ENCODE data around the gene MEI4.
"Not testable (repeated sequence)": the region's sequence is repeated elsewhere in the genome, so short reads cannot be mapped to it uniquely, and the experiment has no call there.

Gene MEI4

DNA sequence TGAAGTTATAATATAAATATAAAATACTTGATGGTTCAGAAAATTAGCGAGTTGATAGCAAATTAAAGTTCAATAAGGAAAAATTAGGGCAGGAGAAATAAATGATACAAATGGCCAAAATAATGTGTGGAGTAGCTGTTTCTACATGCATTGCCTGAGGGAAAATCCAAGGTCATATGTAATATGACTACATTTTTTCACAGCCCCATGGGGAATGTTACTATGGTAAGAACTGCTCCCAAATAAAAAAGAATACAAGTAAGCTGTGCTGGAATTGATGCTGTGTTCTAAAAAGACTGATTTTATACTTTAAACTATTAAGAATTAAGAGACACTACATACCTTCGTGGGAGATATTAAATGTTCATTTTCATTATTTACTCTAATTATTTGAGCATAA, 34.1 kb downstream of the MEI4 start:
- DNase-seq, result no peak

DNA sequence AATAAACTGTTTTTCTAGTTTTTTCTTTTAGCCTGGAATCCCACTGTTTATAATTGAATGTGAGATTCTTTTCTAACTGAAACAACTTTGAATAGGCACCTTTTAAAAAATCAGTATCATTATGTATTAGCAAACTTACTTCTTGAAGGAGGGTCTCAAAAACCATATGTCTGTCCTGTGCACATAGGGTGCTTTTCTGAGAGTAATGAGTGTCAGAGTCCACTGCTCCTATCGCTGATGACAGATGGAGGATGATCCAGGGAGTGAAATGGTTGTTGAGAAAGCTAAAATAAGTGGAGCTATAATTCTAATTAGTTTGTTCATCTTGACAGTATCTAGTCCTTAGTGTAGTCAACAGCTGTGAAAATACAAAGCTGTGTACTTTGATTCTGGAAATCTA, 35.8 kb downstream of the MEI4 start:
- no peak for DNase-seq

DNA sequence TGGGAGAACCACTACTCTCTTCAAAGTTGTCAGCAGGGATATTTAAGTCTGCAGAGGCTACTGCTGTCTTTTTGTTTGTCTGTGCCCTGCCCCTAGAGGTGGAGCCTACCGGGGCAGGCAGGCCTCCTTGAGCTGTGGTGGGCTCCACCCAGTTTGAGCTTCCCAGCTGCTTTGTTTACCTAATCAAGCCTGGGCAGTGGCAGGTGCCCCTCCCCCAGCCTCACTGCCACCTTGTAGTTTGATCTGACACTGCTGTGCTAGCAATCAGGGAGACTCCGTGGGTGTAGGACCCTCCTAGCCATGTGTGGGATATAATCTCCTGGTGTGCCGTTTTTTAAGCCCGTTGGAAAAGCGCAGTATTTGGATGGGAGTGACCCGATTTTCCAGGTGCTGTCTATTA, 47.3 kb downstream of the MEI4 start:
- not testable (repeated sequence) for DNase-seq

DNA sequence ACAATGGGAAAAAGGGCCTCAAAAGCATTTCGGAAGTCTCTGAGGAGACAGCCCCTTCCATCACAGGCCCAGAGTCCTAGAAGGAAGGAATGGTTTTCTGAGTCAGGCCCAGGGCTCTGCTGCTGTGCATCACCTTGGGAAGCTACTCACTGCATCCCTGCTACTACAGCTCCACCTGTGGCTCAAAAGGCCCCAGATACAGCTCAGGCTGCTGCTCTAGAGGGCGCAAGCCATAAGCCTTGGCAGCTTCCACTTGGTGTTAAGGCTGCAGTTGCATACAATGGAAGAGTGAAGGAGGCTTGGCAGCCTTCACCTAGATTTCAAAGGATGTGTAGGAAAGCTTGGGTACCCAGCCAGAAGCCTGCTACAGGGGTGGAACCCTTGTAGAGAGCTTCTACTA, 54.8 kb downstream of the MEI4 start:
- no peak for DNase-seq

DNA sequence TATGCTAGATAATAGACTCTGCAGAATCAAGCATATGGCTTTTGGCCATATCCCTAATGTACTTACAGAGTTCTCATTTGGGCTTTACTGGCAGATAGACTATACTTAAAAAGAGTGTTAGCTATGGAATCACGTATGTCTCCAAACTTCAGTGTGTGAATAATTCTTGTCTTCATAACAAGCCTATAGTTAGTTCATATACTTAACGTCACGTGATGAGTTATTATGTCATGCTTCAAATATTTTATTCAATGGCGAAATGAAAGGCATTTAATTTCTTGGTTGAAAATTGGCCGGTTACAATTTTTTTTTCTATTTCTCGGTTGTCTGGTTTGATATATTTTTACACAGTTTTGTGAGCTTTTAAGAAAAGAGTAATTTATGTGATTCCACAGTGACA, 62.7 kb downstream of the MEI4 start:
- no peak for DNase-seq

DNA sequence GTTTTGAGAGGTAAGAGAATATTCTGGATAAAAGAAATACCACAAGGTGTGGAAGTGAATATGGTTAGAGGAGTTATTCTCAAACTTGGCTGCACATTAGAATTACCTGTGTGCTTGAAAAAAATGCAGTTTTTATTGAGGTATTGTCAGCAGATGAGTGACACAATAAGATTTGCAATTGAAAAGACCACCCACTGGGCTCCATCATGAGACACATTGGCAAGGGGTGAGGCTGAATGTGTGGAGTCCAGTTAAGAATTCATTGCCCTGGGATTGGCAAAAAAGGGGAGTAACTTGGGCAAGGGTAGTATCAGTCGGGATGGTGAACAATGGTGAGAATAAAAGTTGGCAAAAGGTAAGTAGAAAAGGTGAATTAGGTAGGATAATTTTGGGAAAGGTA, 63.5 kb downstream of the MEI4 start:
- no peak for DNase-seq

DNA sequence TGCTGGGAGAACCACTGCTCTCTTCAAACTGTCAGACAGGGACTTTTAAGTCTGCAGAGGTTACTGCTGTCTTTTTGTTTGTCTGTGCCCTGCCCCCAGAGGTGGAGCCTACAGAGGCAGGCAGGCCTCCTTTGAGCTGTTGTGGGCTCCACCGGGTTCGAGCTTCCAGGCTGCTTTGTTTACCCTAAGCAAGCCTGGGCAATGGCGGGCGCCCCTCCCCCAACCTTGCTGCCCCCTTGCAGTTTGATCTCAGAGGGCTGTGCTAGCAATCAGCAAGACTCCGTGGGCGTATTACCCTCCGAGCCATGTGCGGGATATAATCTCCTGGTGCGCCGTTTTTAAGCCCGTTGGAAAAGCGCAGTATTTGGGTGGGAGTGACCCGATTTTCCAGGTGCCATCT, 83.2 kb downstream of the MEI4 start:
- DNase-seq, result not testable (repeated sequence)

DNA sequence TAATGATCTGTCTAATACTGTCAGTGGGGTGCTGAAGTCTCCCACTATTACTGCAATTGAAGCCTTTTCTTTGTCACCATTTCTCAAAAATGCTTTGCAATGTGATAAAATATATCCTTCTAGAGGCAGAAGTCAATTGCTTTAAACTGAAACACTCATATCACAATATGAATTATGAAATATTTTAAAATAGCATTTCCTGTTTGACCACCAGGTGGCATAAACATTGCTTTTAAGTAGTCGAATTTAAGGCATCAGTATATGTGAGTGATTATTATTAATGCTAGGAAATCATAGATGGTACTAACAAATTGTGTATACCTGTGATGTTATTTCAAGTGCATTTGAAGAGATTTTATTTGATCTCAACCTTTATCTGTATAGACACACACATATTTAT, 87.5 kb downstream of the MEI4 start:
- DNase-seq, result no peak

DNA sequence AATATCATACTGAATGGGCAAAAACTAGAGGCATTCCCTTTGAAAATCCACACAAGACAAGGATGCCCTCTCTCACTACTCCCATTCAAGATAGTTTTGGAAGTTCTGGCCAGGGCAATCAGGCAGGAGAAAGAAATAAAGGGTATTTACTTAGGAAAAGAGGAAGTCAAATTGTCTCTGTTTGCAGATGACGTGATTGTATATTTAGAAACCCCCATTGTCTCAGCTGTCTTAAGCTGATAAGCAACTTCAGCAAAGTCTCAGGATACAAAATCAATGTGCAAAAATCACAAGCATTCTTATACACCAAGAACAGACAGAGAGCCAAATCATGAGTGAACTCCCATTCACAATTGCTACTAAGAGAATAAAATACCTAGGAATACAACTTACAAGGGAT, 99.3 kb downstream of the MEI4 start:
- DNase-seq, result not testable (repeated sequence)

DNA sequence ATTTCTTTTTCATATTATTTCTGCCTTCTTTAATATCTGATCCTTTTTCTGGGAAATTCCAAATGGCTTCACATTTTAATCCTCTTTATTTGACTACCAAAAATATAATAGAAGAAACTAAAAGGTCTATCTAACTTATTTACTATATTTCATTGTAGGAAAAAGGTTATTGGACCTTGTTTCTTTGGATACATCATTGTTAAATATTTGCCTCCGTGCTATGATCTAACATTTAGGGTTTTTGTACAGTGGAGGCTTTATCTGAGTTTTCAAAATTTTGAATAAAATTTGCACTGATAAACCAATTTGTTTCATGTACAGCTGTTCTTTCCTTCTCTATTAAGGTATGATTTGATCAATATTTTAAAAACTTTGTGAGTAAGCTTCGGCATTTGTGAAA, 109.5 kb downstream of the MEI4 start:
- DNase-seq, result no peak

DNA sequence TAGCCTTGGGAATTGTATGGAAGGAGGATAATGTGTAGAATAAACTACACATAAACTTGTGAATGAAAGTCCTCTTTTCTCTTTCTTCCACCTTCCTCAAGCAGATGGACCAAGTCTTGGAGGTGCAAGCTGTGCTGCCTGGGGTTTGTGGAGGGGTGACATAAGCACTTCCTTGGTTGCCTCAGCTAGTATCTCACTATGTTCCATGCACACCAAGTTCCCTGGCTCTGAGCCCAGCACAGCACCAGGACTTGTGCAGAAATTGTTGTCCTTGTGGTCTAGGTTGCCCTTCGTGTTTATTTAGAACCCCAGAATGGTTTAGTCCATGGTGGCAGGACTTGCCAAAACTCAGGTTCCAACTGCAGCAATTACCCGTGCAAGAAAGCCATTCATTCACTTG, 110.3 kb downstream of the MEI4 start:
- DNase-seq, result no peak

DNA sequence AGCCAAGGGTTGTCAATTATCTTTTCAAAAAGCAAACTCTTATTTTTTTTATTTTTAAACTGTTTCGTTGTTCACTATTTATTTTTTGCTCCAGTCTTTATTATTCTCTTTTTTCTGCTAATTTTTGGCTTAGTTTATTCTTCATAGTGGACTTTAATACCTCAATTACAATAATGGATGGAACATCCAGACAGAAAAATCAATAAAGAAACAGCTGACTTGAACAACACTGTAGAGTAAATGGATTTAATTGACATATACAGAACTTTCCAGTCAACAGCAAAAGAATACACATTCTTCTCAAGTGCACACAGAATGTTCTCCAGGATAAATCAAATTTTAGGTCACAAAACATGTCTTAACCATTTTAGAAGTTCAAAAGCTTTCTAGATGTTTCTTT, 111.5 kb downstream of the MEI4 start:
- DNase-seq, result no peak

DNA sequence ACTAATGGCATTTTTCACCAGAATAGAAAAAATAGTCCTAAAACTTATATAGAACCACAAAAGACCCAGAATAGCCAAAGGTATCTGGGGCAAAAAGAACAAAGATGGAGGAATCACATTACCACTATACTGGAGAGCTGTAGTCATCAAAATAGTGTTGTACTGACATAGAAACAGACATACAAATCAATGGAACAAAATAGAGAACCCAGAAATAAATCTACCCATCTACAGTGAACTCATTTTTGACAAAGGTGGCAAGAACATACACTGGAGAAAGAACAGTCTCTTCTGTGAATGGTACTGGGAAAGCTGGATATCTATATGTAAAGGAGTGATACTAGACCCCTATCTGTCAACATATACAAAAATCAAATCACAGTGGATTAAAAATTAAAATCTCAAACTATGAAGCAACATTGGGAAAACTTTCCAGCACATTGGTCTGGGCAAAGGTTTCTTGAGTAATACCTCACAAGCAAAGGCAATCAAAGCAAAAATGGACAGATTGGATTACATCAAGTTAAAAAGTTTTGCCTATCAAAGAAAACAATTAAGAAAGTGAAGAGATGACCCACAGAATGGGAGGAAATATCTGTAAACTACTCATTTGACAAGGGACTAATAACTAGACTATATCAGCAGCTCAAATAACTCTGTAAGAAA, 120.5 kb downstream of the MEI4 start:
- DNase-seq, result no peak

DNA sequence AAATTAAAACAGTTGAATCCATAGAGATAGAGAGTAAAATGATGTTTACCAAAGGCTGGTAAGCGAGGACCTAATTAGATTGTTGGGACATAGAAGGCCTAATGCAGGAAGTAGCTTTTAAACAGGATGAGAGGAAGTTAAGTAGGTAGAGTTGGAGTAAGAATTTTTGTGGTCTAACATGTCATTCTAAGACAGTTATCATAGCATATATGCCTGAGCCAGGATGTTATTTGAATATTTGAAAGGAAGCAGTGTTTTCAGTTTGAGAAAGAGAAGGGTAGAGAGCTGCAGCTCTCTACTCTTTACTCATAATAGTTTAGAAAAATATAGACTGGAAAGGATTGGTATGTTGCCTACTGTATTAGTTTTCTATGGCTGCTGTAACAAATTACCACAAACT, 121.6 kb downstream of the MEI4 start:
- no peak for DNase-seq

DNA sequence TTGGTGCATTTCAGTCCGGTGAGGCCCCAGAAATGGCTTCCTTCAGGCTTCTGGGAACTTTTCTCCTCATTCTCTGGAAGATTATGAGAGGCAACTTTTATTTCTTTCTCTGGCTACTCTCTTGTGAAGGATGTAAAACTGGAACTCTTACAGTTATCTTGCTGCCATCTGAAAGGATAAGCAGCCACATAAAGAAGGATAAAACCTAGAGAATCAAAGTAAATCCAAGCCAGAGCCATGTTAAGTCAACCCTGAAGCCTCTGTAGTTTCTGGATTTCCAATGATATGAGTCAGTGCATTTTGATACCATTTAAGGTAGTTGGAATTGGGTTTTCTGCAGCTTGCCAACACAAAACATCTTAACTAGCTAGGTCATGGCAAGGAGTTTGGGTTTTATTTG, 123.6 kb downstream of the MEI4 start:
- no peak for DNase-seq

DNA sequence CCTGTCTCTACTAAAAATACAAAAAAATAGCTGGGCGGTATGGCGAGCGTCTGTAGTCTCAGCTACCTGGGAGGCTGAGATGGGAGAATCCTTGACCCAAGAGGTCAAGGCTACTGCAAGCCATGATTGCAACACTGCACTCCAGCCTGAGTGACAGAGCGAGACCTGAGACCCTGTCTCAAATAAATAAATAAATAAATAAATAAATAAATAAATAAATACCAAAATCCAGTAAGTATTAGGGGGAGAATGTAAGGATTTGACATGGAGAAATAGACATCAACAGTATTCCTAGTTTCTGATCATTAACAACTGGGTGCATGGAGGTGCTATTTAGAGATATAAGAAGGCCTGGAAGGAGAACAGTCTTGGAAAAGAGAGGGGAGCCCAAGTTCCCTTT, 125.7 kb downstream of the MEI4 start:
- no peak for DNase-seq

DNA sequence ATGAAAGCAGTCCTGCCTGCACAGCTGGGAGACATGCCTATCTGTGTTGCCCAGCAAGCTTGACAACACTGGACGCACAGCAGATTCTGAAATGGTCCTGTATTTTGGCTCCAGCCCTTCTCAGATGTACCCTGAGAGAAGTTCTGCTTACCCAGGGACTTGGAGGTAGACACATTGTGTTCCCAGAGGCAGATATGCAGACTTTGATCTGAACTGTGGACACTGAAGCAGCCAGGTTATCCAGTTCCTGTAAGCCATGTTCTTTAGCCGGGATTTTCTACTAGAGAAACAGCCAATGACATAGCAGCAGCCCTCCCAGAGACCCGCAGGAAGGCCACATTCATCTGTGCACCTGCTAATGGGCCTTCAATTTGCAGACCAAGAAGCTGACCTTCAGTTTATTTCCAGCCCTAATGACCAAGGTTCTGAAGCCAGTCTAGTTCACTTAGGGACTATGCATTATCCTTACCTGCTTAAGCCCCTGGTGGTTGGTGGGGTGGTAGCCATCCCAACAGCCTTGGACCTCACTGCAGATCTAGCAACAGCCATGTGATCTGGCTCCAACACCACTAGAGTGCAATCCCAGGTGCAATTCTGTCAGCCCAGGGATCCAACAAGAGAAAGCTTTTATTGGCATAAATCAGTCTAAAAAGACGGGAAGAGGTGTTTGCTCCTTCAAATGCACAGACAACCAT, 134.2 kb downstream of the MEI4 start:
- no peak for DNase-seq

DNA sequence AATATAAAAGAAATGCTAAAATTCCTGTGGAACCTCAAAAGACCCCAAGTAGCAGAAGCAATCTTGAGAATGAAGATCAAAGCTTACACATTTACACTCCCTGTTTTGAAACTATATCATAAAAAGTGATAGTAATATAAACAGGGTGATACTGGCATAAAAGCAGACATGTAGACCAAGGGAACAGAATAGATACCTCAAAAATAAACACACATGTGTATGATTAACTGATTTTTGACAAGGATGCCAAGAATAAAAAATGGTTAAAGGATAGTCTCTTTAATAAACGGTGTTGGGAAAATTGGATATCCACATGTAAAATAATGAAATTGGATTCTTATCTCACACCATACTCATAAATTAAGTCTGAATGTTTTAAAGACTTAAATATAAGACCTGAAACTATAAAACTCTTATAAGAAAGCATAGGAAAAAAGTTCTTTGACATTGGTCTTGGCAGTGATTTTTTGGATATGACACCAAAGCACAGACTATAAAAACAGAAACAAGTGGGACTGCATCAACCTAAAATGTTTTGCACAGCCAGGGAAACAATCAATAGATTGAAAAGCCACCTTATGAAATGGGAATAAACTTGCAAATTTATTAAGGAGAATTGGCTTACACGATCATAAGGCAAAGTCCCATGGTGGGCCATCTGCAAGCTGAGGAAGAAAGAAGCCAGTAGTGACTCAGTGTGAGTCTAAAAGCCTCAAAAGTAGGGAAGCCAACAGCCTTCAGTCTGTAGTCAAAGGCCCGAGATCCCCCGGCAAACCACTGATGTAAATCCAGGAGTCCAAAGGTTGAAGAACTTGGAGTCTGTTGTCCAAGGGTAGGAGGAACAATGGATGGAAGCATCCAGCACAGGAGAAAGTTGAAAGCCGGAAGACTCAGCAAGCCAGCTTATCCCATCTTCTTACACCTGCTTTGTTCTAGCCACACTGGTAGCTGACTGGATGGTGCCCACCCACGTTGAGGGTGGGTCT, 144.3 kb downstream of the MEI4 start:
- DNase-seq, result no peak

DNA sequence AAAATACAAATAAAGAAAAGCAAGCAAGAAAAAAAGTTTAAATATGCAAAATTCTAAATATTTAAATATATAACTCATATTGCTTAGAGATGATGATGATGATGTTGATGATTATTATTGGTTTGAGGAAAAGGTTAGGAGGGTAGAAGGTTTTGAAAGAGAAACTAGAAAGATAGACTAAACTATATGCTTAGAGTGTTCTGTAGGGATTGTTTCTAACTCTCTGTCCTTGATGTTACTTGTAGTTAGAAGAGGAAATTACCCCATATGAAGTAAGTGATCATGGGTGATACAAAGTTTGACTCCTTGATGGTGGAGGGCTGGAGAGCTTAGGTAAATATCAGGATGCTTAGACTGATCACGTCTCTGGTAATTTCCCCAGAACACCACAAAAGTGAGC, 159.5 kb downstream of the MEI4 start:
- DNase-seq, result no peak

DNA sequence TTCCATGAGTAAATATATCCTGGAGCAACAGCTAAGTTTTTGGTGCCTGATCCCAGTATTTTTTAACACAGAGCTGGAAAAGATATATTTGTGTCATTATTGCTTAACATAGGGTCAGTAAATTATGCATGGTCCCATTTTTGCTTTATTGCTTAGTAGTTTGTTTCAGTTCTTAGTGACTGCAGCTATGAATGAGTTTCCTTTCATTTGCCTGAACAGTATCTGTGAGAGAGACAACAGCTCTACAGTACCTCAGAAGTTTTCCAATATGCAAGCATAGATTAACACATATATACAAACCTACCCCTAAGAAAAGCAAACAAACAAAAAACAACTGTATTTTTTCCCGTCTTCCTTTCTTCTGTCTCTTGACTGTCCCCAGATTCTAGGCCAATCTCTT, 160.3 kb downstream of the MEI4 start:
- DNase-seq, result no peak

DNA sequence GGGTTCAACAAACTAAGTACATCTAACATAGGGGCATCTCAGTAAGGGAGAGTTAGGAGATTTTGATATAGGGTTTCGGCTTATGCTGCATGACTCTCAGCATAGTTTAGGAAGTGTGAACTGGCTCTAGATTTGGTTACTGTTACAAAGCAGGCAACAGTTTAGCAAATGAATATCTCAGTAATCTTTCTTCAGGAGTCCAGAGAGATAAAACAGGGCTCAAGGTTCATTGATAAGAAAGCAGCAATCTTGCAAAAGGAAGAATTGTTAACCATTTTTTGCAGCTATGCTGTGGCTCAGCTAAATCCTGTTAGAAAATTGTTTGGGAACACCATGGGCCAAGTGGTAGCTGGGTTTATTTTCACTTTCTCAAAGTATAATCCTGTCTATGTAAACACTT, 161.3 kb downstream of the MEI4 start:
- no peak for DNase-seq

DNA sequence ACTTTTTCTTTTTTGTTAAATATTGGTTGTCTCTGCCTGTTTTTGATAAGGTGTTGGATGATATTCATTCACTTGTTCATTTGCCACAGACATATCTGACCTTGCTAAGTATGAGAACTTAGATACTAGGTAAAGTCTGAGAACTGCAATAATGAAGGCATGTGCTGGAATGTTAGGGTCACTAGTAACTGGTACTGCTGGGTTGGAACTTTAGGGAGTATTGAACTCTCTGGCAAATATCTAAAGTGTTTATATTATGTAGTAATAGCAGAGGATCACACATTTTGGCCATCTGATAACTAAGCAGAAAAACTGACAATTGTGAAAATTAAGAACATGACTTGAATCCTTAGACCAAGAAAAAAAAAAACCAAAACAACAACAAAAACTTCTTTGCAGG, 162.7 kb downstream of the MEI4 start:
- DNase-seq, result no peak

DNA sequence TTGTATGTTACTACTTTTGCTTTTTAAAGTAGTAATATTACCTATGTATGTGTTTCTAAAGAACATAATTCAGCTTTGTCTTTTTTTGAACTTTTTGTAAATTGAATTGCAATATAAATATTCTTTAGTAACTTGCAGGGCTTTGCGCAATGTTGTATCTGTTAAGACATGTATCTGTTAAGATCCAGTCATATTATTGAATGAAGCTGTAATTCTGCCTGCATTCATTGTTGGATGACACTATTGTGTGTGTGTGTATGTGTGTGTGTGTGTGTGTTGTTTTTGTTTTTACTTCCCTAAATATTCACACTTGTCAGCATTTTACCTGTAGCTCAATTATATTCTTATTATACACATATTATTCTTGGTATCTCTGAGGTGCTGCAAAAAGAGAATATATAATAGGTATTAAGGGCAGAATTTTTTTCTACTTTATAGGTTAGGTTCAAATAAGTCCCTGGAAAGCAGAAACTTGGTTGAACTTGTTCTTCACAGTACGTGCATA, 164.0 kb downstream of the MEI4 start:
- no peak for DNase-seq

DNA sequence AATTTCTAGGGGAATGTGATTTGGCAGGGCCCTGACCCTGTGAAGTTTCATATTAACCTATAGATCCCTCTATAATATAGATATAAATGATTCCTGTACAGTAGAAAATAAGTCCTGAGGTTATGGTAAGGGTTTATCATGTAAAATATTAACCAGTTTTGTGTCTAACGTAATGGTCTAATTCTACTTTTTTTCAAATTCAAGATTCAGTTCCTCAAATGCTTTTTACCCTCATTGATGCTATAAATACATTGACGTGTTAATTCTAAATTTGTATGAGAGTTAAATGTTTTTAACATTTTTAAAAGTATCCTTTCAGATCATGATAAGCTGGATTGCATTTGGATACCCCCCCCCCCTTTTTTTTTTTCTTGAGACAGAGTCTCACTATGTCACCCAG, 169.4 kb downstream of the MEI4 start:
- DNase-seq, result no peak
